Measurements from ENCODE around the gene DLGAP1.

GRCh38 chr18:3966246-3966641 is 488.9 kb downstream of the DLGAP1 start:
- TF ChIP-seq CTCF (IDR thresholded peaks at IDR 0.05) (no peak), POLR2A (IDR thresholded peaks at IDR 0.05) (no peak)

Measured in testis (tissue), 2 donors.